B cell (primary cell): ENCODE data around the gene MTUS2.

Source experiments
- EZH2 ChIP-seq: IDR thresholded peaks from 2 replicates; pipeline ENCODE4 v1.6.1; 2012; ENCODE audit warnings: borderline replicate concordance, low read depth, mild to moderate bottlenecking, moderate library complexity, low read length; ENCODE audit not compliant: insufficient read depth, poor library complexity, severe bottlenecking
- TF ChIP-seq, protein P1 (sequence below): fragments of 200-600 bp; IDR thresholded peaks from one replicate; pipeline ENCODE4 v1.8.0; 2022; ENCODE audit warnings: antibody characterized with exemption, mild to moderate bottlenecking

DNA sequence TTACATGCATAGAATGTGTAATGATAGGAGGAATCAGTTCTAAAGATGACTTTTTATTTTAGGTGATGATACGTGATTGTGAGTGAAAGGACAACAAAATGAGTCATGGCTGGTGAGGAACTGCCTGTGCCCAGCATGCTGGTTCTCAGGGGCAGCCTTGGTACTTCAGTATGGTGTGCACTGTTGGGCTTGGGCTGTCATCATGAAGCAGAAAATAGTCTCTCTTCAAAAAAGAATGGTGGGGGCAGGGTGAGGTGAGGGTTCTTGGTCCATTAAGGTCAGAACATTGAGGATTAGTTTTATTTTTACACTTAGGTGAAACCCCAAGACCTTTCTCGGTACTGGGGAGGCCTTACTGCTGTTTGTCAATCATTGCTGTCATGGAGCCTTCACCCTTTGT lies 309.5 kb downstream of the MTUS2 start:
- TF ChIP-seq, protein P1, sequence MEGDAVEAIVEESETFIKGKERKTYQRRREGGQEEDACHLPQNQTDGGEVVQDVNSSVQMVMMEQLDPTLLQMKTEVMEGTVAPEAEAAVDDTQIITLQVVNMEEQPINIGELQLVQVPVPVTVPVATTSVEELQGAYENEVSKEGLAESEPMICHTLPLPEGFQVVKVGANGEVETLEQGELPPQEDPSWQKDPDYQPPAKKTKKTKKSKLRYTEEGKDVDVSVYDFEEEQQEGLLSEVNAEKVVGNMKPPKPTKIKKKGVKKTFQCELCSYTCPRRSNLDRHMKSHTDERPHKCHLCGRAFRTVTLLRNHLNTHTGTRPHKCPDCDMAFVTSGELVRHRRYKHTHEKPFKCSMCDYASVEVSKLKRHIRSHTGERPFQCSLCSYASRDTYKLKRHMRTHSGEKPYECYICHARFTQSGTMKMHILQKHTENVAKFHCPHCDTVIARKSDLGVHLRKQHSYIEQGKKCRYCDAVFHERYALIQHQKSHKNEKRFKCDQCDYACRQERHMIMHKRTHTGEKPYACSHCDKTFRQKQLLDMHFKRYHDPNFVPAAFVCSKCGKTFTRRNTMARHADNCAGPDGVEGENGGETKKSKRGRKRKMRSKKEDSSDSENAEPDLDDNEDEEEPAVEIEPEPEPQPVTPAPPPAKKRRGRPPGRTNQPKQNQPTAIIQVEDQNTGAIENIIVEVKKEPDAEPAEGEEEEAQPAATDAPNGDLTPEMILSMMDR: no peak
- no peak for TF ChIP-seq EZH2
